IPS DF 6.9 (cell line): ENCODE measurements around the gene DEF6.

Experiments
- DNase-seq: peaks from one replicate; pipeline ENCODE4 v3.0.0-alpha.2; 2013; ENCODE audit warnings: low read depth, low spot score
- H3K27ac ChIP-seq: one replicate; pipeline ENCODE4 v1.5.1; 2013; ENCODE audit warnings: low read length, control low read depth
- H3K27me3 ChIP-seq: 2 replicates; pipeline ENCODE4 v1.6.1; 2013; ENCODE audit warnings: mild to moderate bottlenecking, low read length; ENCODE audit not compliant: control insufficient read depth, insufficient read depth
- H3K36me3 ChIP-seq: 2 replicates; pipeline ENCODE4 v1.6.1; 2013; ENCODE audit warnings: low read length; ENCODE audit not compliant: control insufficient read depth, insufficient read depth
- H3K4me1 ChIP-seq: 2 replicates; pipeline ENCODE4 v1.6.1; 2013; ENCODE audit warnings: low read length; ENCODE audit not compliant: control insufficient read depth, insufficient read depth
- H3K4me3 ChIP-seq: 2 replicates; pipeline ENCODE4 v1.5.1; 2013; ENCODE audit warnings: mild to moderate bottlenecking, low read length
- H3K9me3 ChIP-seq: 2 replicates; pipeline ENCODE4 v1.6.1; 2013; ENCODE audit warnings: low read length, inconsistent platforms; ENCODE audit not compliant: control insufficient read depth, insufficient read depth
- WGBS: extraction: QIAGEN DNeasy Blood & Tissue Kit; methylation state at CpG from one replicate; pipeline ENCODE4 v1.1.7; 2013; ENCODE audit warnings: mixed read lengths, missing lambda C conversion rate; ENCODE audit not compliant: insufficient read length, insufficient coverage; 5-methylcytosine and 5-hydroxymethylcytosine counted together

DEF6 gene

GRCh38 chr6:35297601-35298481, at the start of gene DEF6:
Gene DEF6 (plus strand): TSS chr6:35297818. CDS start chr6:35297857, 39 bp downstream.
- no peak within 1 kb of the TSS; the same call in 1 of the 2 replicates for H3K4me3 ChIP-seq
- no peak within 1 kb of the TSS for H3K27ac ChIP-seq
- H3K27me3 ChIP-seq = no peaks in the 10 kb centered on the region
- no peaks in the 10 kb centered on the region; the same call in 1 of the 2 replicates for H3K36me3 ChIP-seq
- DNase-seq = peak; percentile 79
- no CpG with 5 or more reads among the region's 35 CpGs for WGBS
- H3K9me3 ChIP-seq = no peaks in the 10 kb centered on the region
- peaks cover 7% of the 10 kb centered on the region for H3K4me1 ChIP-seq

- WGBS = no CpG with 5 or more reads among the region's 3 CpGs
- Histone ChIP-seq H3K36me3 (no peaks in the 10 kb centered on the region), H3K9me3 (no peaks in the 10 kb centered on the region), H3K4me1 (peaks cover 4% of the 10 kb centered on the region), H3K27ac (no peak overlapping the region), H3K4me3 (no peak overlapping the region), H3K27me3 (no peaks in the 10 kb centered on the region)
- DNase-seq = no peak
Measured at GRCh38 chr6:35248300-35248699, 49.3 kb upstream of the DEF6 start.

GRCh38 chr6:35248965-35249364, 48.7 kb upstream of the DEF6 start:
- DNase-seq = no peak
- WGBS = no CpG with 5 or more reads among the region's 3 CpGs

DNA sequence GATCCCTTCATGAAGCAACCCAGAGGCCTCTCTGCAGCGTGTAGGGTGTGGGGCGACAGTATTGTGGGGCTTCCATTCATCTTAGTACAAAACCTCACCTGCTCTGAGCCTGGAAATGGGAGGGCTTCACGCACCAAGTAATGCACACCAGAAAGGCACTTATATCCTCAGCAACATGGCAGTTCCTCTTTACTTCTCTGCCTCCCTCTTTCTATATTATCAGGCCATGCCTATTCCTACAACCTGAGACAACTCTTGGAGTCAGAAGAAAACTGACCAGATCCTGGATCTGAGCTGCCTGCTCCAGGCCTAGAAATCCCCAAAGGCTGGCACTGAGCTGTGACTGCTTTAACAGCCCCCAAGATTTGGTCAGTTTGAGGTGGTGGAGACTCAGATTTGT, 45.7 kb upstream of the DEF6 start:
- Histone ChIP-seq H3K4me3 (no peak overlapping the region), H3K4me1 (peaks cover 4% of the 10 kb centered on the region), H3K36me3 (no peaks in the 10 kb centered on the region), H3K27ac (no peak overlapping the region), H3K27me3 (no peaks in the 10 kb centered on the region), H3K9me3 (no peaks in the 10 kb centered on the region)
- DNase-seq = no peak
- no CpG with 5 or more reads among the region's 3 CpGs for WGBS

More at GRCh38 chr6:35248965-35249364, 48.7 kb upstream of the DEF6 start:
- no peaks in the 10 kb centered on the region for H3K27me3 ChIP-seq
- no peaks in the 10 kb centered on the region for H3K9me3 ChIP-seq
- H3K27ac ChIP-seq = no peak overlapping the region
- H3K4me3 ChIP-seq = no peak overlapping the region
- no peaks in the 10 kb centered on the region for H3K36me3 ChIP-seq
- H3K4me1 ChIP-seq = peaks cover 4% of the 10 kb centered on the region

DNA sequence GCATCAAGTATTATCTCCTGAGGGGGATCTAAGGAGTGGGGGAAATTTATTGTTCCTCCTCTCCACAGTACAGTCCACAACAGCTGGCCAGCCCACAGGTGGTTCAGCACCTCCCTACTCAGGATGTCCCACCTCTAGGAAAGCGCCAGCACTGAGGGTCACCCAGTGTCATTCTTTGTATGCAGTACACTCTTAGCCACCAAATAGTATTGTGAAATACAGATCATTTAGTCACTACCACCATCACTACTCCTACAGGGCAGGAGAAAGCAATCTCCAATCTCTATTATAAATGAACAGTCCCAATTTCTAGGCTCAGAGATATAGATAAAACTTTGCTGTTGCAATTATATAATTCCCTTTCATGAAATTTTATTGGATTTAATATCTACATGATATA, 44.4 kb upstream of the DEF6 start:
- DNase-seq = no peak
- H3K27ac ChIP-seq = no peak overlapping the region

GRCh38 chr6:35258336-35258735, 39.3 kb upstream of the DEF6 start:
- Histone ChIP-seq H3K4me3 (peak overlapping the region; percentile 62; the same call in 1 of the 2 replicates), H3K27ac (no peak overlapping the region), H3K9me3 (no peaks in the 10 kb centered on the region), H3K4me1 (no peaks in the 10 kb centered on the region), H3K36me3 (no peaks in the 10 kb centered on the region), H3K27me3 (no peaks in the 10 kb centered on the region)
- no CpG with 5 or more reads among the region's 7 CpGs for WGBS
- no peak for DNase-seq

More for the DNA sequence above, 44.4 kb upstream of the DEF6 start:
- Histone ChIP-seq H3K9me3 (no peaks in the 10 kb centered on the region), H3K36me3 (no peaks in the 10 kb centered on the region), H3K4me1 (peaks cover 4% of the 10 kb centered on the region), H3K27me3 (no peaks in the 10 kb centered on the region), H3K4me3 (no peak overlapping the region)
- no CpG with 5 or more reads among the region's 1 CpG for whole genome bisulfite sequencing

- H3K9me3 ChIP-seq = no peaks in the 10 kb centered on the region
- no peak for DNase-seq
- no peak overlapping the region for H3K27ac ChIP-seq
- H3K27me3 ChIP-seq = no peaks in the 10 kb centered on the region
- no peaks in the 10 kb centered on the region for H3K4me1 ChIP-seq
- peak overlapping the region; percentile 62 for H3K4me3 ChIP-seq
- WGBS = no CpG with 5 or more reads among the region's 20 CpGs
- no peaks in the 10 kb centered on the region for H3K36me3 ChIP-seq
Measured at GRCh38 chr6:35258858-35259193, 38.8 kb upstream of the DEF6 start.

DNA sequence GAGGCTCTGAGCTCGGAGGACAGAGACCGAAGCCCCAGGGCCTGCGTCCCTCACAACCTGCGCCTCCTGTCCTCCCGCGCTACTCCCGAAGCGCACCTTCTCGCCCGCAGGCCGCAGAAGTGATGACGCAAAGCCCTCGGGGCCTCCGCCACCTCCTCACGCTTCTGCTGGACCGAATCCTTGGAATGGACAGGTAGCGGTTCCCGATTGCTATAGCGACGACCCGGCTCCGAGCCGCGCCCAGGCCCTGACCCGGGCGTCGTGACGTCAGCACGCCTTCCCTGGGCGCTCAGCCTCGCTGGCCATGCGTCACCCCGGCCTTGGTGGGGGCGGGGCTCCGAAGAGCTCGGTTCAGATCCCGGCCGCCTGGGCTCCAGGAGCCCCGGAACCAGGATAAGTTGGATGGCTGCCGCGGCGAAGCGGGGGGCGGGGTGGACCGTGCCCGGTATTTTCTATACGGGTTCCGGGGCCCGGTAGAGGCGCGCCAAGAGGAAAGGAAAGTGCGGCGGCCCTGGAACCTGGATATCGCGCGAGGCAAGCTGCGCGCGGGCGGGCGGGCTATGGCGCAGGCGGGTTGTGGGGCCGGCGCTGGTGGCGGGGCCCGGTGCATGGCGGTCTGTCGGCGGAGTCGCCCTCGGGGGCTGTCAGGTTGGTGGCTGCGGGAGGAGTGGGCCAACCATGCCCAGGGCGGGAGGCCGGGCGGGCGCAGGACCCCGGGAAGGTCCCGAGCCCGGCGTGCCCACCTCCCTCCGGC, 38.2 kb upstream of the DEF6 start, which contains the start of gene ZNF76:
TSS of gene ZNF76 (plus strand) at position 542 of the 754 bp plus-strand sequence. CDS start 21,417 bp downstream, outside the sequence.
- peak; percentile 90 for DNase-seq
- H3K27me3 ChIP-seq = no peaks in the 10 kb centered on the region
- no peak within 1 kb of the TSS for H3K27ac ChIP-seq
- no CpG with 5 or more reads among the region's 82 CpGs for WGBS
- no peaks in the 10 kb centered on the region for H3K36me3 ChIP-seq
- no peaks in the 10 kb centered on the region for H3K4me1 ChIP-seq
- peak within 1 kb of the TSS; percentile 82 for H3K4me3 ChIP-seq
- no peaks in the 10 kb centered on the region for H3K9me3 ChIP-seq

- DNase-seq = peak; percentile 81
- Histone ChIP-seq H3K36me3 (no peaks in the 10 kb centered on the region), H3K4me1 (no peaks in the 10 kb centered on the region), H3K27ac (no peak overlapping the region), H3K4me3 (peak overlapping the region; percentile 82; the same call in 1 of the 2 replicates), H3K9me3 (no peaks in the 10 kb centered on the region), H3K27me3 (no peaks in the 10 kb centered on the region)
- no CpG with 5 or more reads among the region's 23 CpGs for WGBS
Measured at GRCh38 chr6:35259948-35260590, 37.5 kb upstream of the DEF6 start.
